LNCaP clone FGC (cell line): ENCODE results near the gene C5orf34.
"Not testable (repeated sequence)": the region's sequence is repeated elsewhere in the genome, so short reads cannot be mapped to it uniquely, and the experiment has no call there.

Experiments
- DNase-seq: peaks from one replicate; pipeline ENCODE4 v3.0.0-alpha.2; 2011; ENCODE audit warnings: low read depth
- H3K4me3 ChIP-seq: 2 replicates; pipeline ENCODE4 v1.5.1; 2011; ENCODE audit warnings: mild to moderate bottlenecking, low read depth, low read length, control low read depth
- CTCF ChIP-seq: IDR thresholded peaks from 2 replicates; pipeline ENCODE4 v1.5.1; 2012; ENCODE audit warnings: mild to moderate bottlenecking; ENCODE audit not compliant: control insufficient read depth, insufficient read depth; ENCODE audit errors: extremely low read depth

The C5orf34 gene

GRCh38 chr5:43555895-43556606, 41.1 kb upstream of the C5orf34 start:
- no peak for DNase-seq
- TF ChIP-seq CTCF, result 0 out of 2 replicates have a peak, but pooled peaks have one; percentile 9
- peak overlapping the region; percentile 65 for H3K4me3 ChIP-seq

- DNase-seq, result no peak
- TF ChIP-seq CTCF, result no peak
- no peak overlapping the region for H3K4me3 ChIP-seq
These were observed 39.5 kb upstream of the C5orf34 start for GRCh38 chr5:43554497-43554896.

- DNase-seq, result no peak
- no peak for TF ChIP-seq CTCF
- H3K4me3 ChIP-seq, result no peak overlapping the region
These were observed 38.4 kb upstream of the C5orf34 start for GRCh38 chr5:43553381-43553780.

- no peak for DNase-seq
- no peak overlapping the region for H3K4me3 ChIP-seq
These were observed 36.8 kb upstream of the C5orf34 start for GRCh38 chr5:43551731-43552130.

GRCh38 chr5:43549272-43549671, 34.3 kb upstream of the C5orf34 start:
- not testable (repeated sequence) for H3K4me3 ChIP-seq

More at GRCh38 chr5:43551731-43552130, 36.8 kb upstream of the C5orf34 start:
- no peak for TF ChIP-seq CTCF

GRCh38 chr5:43548358-43548757, 33.4 kb upstream of the C5orf34 start:
- no peak for DNase-seq
- no peak for TF ChIP-seq CTCF
- H3K4me3 ChIP-seq, result no peak overlapping the region

More at GRCh38 chr5:43549272-43549671, 34.3 kb upstream of the C5orf34 start:
- not testable (repeated sequence) for DNase-seq

GRCh38 chr5:43547532-43547931, 32.6 kb upstream of the C5orf34 start:
- DNase-seq, result no peak
- H3K4me3 ChIP-seq, result no peak overlapping the region
- TF ChIP-seq CTCF, result no peak

- no peak for DNase-seq
- H3K4me3 ChIP-seq, result no peak overlapping the region
- no peak for TF ChIP-seq CTCF
These were observed 28.5 kb upstream of the C5orf34 start for GRCh38 chr5:43543434-43543833.
